Heart left ventricle (tissue), 13 donors: Measurements from ENCODE around the gene STXBP5.

Experiments used
- POLR2A ChIP-seq, 2 donors: fragments of 450-650 bp; IDR thresholded peaks; one replicate each; pipeline ENCODE4 v1.6.1; 2017; ENCODE audit warnings: antibody characterized with exemption in 2 of 2, mild to moderate bottlenecking in 2 of 2, moderate library complexity in 2 of 2
- TF ChIP-seq, protein P1 (sequence below), 12 donors: fragments of 200-600 bp; sonication (generic) in 4 of 12; IDR thresholded peaks; one replicate each; pipeline versions ENCODE4 v1.5.0 to v1.8.0; 2018 to 2022; ENCODE audit warnings: antibody characterized with exemption in 12 of 12, mild to moderate bottlenecking in 5 of 12
- donor health status: ischemic (EF 13 %, LVEDD 7.1; RV severe dilation, severe dysfunction).
- donor health status: DM: no; HTN: yes; CAD: no.
- donor health status: DM: no; HTN: no; CAD: no.
- donor health status: ischemic (EF 25% LVEDD 6.9; RV normal size, moderate dysfunction).
- donor health status: ischemic (EF 25% LVEDD 5.7; RV mildly dilated, moderate dysfunction).
- donor health status: ischemic (EF 35%, LVEDD 5.7; RV mildly dilated, moderate dysfunction).
- donor health status: nonischemic (EF 11% LVEDD 7.7; RV severe dilation, severe dysfunction).
- donor health status: DM: yes; HTN: yes; CAD: no.
- donor health status: PGD.
- donor health status: ischemic (EF 29% LVEDD 5.4; RV normal size, mild dysfunction).
- donor health status: nonischemic (EF 23%, LVEDD 6.1; RV moderate dilation, normal function).

DNA sequence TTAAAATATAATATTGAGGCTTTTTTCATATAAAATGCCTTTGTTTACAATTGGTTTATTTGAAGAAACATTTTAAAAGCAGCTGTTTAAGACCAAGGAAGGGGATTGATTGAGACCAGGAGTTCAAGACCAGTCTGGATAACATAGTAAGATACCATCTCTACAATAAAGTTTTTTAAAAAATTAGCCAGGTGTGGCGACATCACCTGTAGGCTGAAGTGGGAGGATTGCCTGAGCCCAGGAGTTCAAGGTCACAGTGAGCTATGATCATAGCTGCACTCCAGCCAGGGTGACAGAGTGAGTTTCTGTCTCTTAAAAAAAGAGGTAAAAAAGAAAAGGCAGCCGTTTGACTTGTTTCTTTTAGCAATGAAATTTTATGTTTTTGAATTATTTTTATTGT, 117.0 kb downstream of the STXBP5 start:
- no peak for TF ChIP-seq POLR2A (IDR thresholded peaks at IDR 0.05)
- TF ChIP-seq, protein P1, sequence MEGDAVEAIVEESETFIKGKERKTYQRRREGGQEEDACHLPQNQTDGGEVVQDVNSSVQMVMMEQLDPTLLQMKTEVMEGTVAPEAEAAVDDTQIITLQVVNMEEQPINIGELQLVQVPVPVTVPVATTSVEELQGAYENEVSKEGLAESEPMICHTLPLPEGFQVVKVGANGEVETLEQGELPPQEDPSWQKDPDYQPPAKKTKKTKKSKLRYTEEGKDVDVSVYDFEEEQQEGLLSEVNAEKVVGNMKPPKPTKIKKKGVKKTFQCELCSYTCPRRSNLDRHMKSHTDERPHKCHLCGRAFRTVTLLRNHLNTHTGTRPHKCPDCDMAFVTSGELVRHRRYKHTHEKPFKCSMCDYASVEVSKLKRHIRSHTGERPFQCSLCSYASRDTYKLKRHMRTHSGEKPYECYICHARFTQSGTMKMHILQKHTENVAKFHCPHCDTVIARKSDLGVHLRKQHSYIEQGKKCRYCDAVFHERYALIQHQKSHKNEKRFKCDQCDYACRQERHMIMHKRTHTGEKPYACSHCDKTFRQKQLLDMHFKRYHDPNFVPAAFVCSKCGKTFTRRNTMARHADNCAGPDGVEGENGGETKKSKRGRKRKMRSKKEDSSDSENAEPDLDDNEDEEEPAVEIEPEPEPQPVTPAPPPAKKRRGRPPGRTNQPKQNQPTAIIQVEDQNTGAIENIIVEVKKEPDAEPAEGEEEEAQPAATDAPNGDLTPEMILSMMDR (IDR thresholded peaks at IDR 0.05) = no peak
